Measurements from ENCODE around the gene PSMC2. TPM values are rescaled to one million over a fixed set of nuclear protein-coding genes. Genes with fewer than 3 reads are reported as not detected.
"Not testable (repeated sequence)": the region's sequence is repeated elsewhere in the genome, so short reads cannot be mapped to it uniquely, and the experiment has no call there.

The PSMC2 gene
- total and polyA plus RNA-seq, 9 donors: 87.3 to 131 (median 97.2) TPM

- WGBS (ENCODE audit: insufficient coverage): 73% methylated on average over 1 of the region's 3 CpGs
- no peak overlapping the region for H3K4me3 ChIP-seq (ENCODE audit: low read length)
- no peaks in the 10 kb centered on the region for H3K9me3 ChIP-seq (replicated peaks; ENCODE audit: control insufficient read depth, low read depth, low read length)
- no peak for DNase-seq
- no peaks in the 10 kb centered on the region for H3K36me3 ChIP-seq (ENCODE audit: control insufficient read depth, insufficient read depth, low read length)
- no peaks in the 10 kb centered on the region for H3K4me1 ChIP-seq (ENCODE audit: control insufficient read depth, insufficient read depth, low read length)
- H3K27ac ChIP-seq (ENCODE audit: low read length): no peak overlapping the region
- no peaks in the 10 kb centered on the region for H3K27me3 ChIP-seq (ENCODE audit: control insufficient read depth, insufficient read depth, low read length)
Measured at GRCh38 chr7:103389263-103389662, 41.8 kb downstream of the PSMC2 start.

- no peak for DNase-seq
- no peaks in the 10 kb centered on the region for H3K27me3 ChIP-seq (ENCODE audit: control insufficient read depth, insufficient read depth, low read length)
- 85% methylated on average over 3 of the region's 5 CpGs for WGBS (ENCODE audit: insufficient coverage)
- no peaks in the 10 kb centered on the region for H3K9me3 ChIP-seq (replicated peaks; ENCODE audit: control insufficient read depth, low read depth, low read length)
- H3K4me3 ChIP-seq (ENCODE audit: low read length): no peak overlapping the region
- H3K4me1 ChIP-seq (ENCODE audit: control insufficient read depth, insufficient read depth, low read length): no peaks in the 10 kb centered on the region
- H3K36me3 ChIP-seq (ENCODE audit: control insufficient read depth, insufficient read depth, low read length): no peaks in the 10 kb centered on the region
- H3K27ac ChIP-seq (ENCODE audit: low read length): no peak overlapping the region
Measured at GRCh38 chr7:103391150-103391549, 43.7 kb downstream of the PSMC2 start.

GRCh38 chr7:103391976-103392375 lies 44.5 kb downstream of the PSMC2 start:
- no peaks in the 10 kb centered on the region for H3K27me3 ChIP-seq (ENCODE audit: control insufficient read depth, insufficient read depth, low read length)
- no peak overlapping the region for H3K4me3 ChIP-seq (ENCODE audit: low read length)
- no peak for DNase-seq
- WGBS (ENCODE audit: insufficient coverage): no CpG with 5 or more reads among the region's 2 CpGs
- no peaks in the 10 kb centered on the region for H3K4me1 ChIP-seq (ENCODE audit: control insufficient read depth, insufficient read depth, low read length)
- H3K27ac ChIP-seq (ENCODE audit: low read length): no peak overlapping the region
- H3K9me3 ChIP-seq (replicated peaks; ENCODE audit: control insufficient read depth, low read depth, low read length): no peaks in the 10 kb centered on the region
- H3K36me3 ChIP-seq (ENCODE audit: control insufficient read depth, insufficient read depth, low read length): no peaks in the 10 kb centered on the region

- Histone ChIP-seq H3K4me1 (ENCODE audit: control insufficient read depth, insufficient read depth, low read length) (no peaks in the 10 kb centered on the region), H3K9me3 (replicated peaks; ENCODE audit: control insufficient read depth, low read depth, low read length) (no peaks in the 10 kb centered on the region), H3K27me3 (ENCODE audit: control insufficient read depth, insufficient read depth, low read length) (no peaks in the 10 kb centered on the region), H3K27ac (ENCODE audit: low read length) (no peak overlapping the region), H3K36me3 (ENCODE audit: control insufficient read depth, insufficient read depth, low read length) (no peaks in the 10 kb centered on the region), H3K4me3 (ENCODE audit: low read length) (no peak overlapping the region)
- DNase-seq: no peak
- no CpG with 5 or more reads among the region's 4 CpGs for WGBS (ENCODE audit: insufficient coverage)
Measured at GRCh38 chr7:103394566-103394965, 47.1 kb downstream of the PSMC2 start.

GRCh38 chr7:103395071-103395470 lies 47.6 kb downstream of the PSMC2 start:
- Histone ChIP-seq H3K36me3 (ENCODE audit: control insufficient read depth, insufficient read depth, low read length) (no peaks in the 10 kb centered on the region), H3K4me1 (ENCODE audit: control insufficient read depth, insufficient read depth, low read length) (no peaks in the 10 kb centered on the region), H3K27me3 (ENCODE audit: control insufficient read depth, insufficient read depth, low read length) (no peaks in the 10 kb centered on the region), H3K4me3 (ENCODE audit: low read length) (no peak overlapping the region), H3K27ac (ENCODE audit: low read length) (no peak overlapping the region), H3K9me3 (replicated peaks; ENCODE audit: control insufficient read depth, low read depth, low read length) (no peaks in the 10 kb centered on the region)
- no CpG with 5 or more reads among the region's 1 CpG for WGBS (ENCODE audit: insufficient coverage)
- DNase-seq: no peak

- WGBS (ENCODE audit: insufficient coverage): no CpG with 5 or more reads among the region's 8 CpGs
- no peak overlapping the region for H3K4me3 ChIP-seq (ENCODE audit: low read length)
- no peaks in the 10 kb centered on the region for H3K27me3 ChIP-seq (ENCODE audit: control insufficient read depth, insufficient read depth, low read length)
Measured at GRCh38 chr7:103396471-103396870, 49.0 kb downstream of the PSMC2 start.

GRCh38 chr7:103398483-103399127 lies 51.2 kb downstream of the PSMC2 start:
- WGBS (ENCODE audit: insufficient coverage): no CpG with 5 or more reads among the region's 2 CpGs
- Histone ChIP-seq H3K36me3 (ENCODE audit: control insufficient read depth, insufficient read depth, low read length) (no peaks in the 10 kb centered on the region), H3K27ac (ENCODE audit: low read length) (no peak overlapping the region), H3K9me3 (replicated peaks; ENCODE audit: control insufficient read depth, low read depth, low read length) (no peaks in the 10 kb centered on the region), H3K4me1 (ENCODE audit: control insufficient read depth, insufficient read depth, low read length) (no peaks in the 10 kb centered on the region), H3K27me3 (ENCODE audit: control insufficient read depth, insufficient read depth, low read length) (no peaks in the 10 kb centered on the region), H3K4me3 (ENCODE audit: low read length) (no peak overlapping the region)
- no peak for DNase-seq

More at GRCh38 chr7:103396471-103396870, 49.0 kb downstream of the PSMC2 start:
- DNase-seq: no peak
- Histone ChIP-seq H3K9me3 (replicated peaks; ENCODE audit: control insufficient read depth, low read depth, low read length) (no peaks in the 10 kb centered on the region), H3K27ac (ENCODE audit: low read length) (no peak overlapping the region), H3K36me3 (ENCODE audit: control insufficient read depth, insufficient read depth, low read length) (no peaks in the 10 kb centered on the region), H3K4me1 (ENCODE audit: control insufficient read depth, insufficient read depth, low read length) (no peaks in the 10 kb centered on the region)

GRCh38 chr7:103399687-103400086 lies 52.2 kb downstream of the PSMC2 start:
- not testable (repeated sequence) for DNase-seq; H3K27me3 ChIP-seq (ENCODE audit: control insufficient read depth, insufficient read depth, low read length); H3K4me3 ChIP-seq (ENCODE audit: low read length); H3K27ac ChIP-seq (ENCODE audit: low read length); H3K4me1 ChIP-seq (ENCODE audit: control insufficient read depth, insufficient read depth, low read length); H3K36me3 ChIP-seq (ENCODE audit: control insufficient read depth, insufficient read depth, low read length); H3K9me3 ChIP-seq (replicated peaks; ENCODE audit: control insufficient read depth, low read depth, low read length)

GRCh38 chr7:103405789-103406613 lies 58.6 kb downstream of the PSMC2 start:
- not testable (repeated sequence) for DNase-seq; H3K27me3 ChIP-seq (ENCODE audit: control insufficient read depth, insufficient read depth, low read length); H3K27ac ChIP-seq (ENCODE audit: low read length); H3K4me3 ChIP-seq (ENCODE audit: low read length); H3K4me1 ChIP-seq (ENCODE audit: control insufficient read depth, insufficient read depth, low read length); H3K36me3 ChIP-seq (ENCODE audit: control insufficient read depth, insufficient read depth, low read length); H3K9me3 ChIP-seq (replicated peaks; ENCODE audit: control insufficient read depth, low read depth, low read length)
- WGBS (ENCODE audit: insufficient coverage): 78% methylated on average over 5 of the region's 7 CpGs

GRCh38 chr7:103412151-103412550 lies 64.7 kb downstream of the PSMC2 start:
- no peak for DNase-seq
- Histone ChIP-seq H3K36me3 (ENCODE audit: control insufficient read depth, insufficient read depth, low read length) (no peaks in the 10 kb centered on the region), H3K9me3 (replicated peaks; ENCODE audit: control insufficient read depth, low read depth, low read length) (no peaks in the 10 kb centered on the region), H3K4me1 (ENCODE audit: control insufficient read depth, insufficient read depth, low read length) (no peaks in the 10 kb centered on the region), H3K4me3 (ENCODE audit: low read length) (no peak overlapping the region), H3K27me3 (ENCODE audit: control insufficient read depth, insufficient read depth, low read length) (no peaks in the 10 kb centered on the region), H3K27ac (ENCODE audit: low read length) (no peak overlapping the region)
- no CpG with 5 or more reads among the region's 1 CpG for WGBS (ENCODE audit: insufficient coverage)

Data from muscle of leg (tissue), 11 donors.